SK-N-SH treated with all-trans-retinoic acid at 6 μM for 48 hours (cell line): Measurements from ENCODE around the gene SMAP1.

Experiments used
- ATAC-seq: fragments of 200-7000 bp; cut with Tn5 transposase; 3 replicates; pipeline ENCODE4 v1.9.1; 2020; ENCODE audit warnings: mild to moderate bottlenecking, moderate library complexity
- ARNTL ChIP-seq: fragments of 450-650 bp; formaldehyde crosslinking; IDR thresholded peaks from 2 replicates; pipeline ENCODE4 v1.5.0; 2020; ENCODE audit warnings: low read depth, mild to moderate bottlenecking, moderate library complexity, borderline replicate concordance
- CSDC2 ChIP-seq: fragments of 250-450 bp; sonication (Bioruptor Pico); IDR thresholded peaks from 2 replicates; pipeline ENCODE4 v1.5.0; 2020; ENCODE audit warnings: mild to moderate bottlenecking, moderate library complexity
- ESRRG ChIP-seq: fragments of 250-450 bp; sonication (Bioruptor Pico); IDR thresholded peaks from 2 replicates; pipeline ENCODE4 v1.6.1; 2021; ENCODE audit warnings: mild to moderate bottlenecking
- GLIS3 ChIP-seq: fragments of 250-450 bp; sonication (Bioruptor Pico); IDR thresholded peaks from 2 replicates; pipeline ENCODE4 v1.5.0; 2020; ENCODE audit warnings: mild to moderate bottlenecking, moderate library complexity
- ISL1 ChIP-seq: fragments of 250-450 bp; sonication (Bioruptor Pico); IDR thresholded peaks from 2 replicates; pipeline ENCODE4 v2.1.2; 2022; ENCODE audit warnings: mild to moderate bottlenecking, moderate library complexity
- OSR1 ChIP-seq: fragments of 250-450 bp; sonication (Bioruptor Pico); IDR thresholded peaks from 2 replicates; pipeline ENCODE4 v1.8.0; 2022; ENCODE audit warnings: moderate library complexity, mild to moderate bottlenecking, inconsistent platforms
- RARB ChIP-seq: fragments of 250-450 bp; sonication (Bioruptor Pico); IDR thresholded peaks from 2 replicates; pipeline ENCODE4 v1.8.0; 2021; ENCODE audit warnings: mild to moderate bottlenecking, moderate library complexity
- SNAI2 ChIP-seq: fragments of 250-450 bp; sonication (Bioruptor Pico); IDR thresholded peaks from 2 replicates; pipeline ENCODE4 v1.5.0; 2020; ENCODE audit warnings: mild to moderate bottlenecking, moderate library complexity
- TCF4 ChIP-seq: fragments of 250-450 bp; sonication (Bioruptor Pico); IDR thresholded peaks from 2 replicates; pipeline ENCODE4 v1.8.0; 2021; ENCODE audit warnings: mild to moderate bottlenecking, moderate library complexity, borderline replicate concordance
- ZC3H10 ChIP-seq: fragments of 250-450 bp; sonication (Bioruptor Pico); IDR thresholded peaks from 2 replicates; pipeline ENCODE4 v1.5.1; 2021; ENCODE audit warnings: mild to moderate bottlenecking, moderate library complexity
- ZFP30 ChIP-seq: fragments of 450-650 bp; formaldehyde crosslinking; IDR thresholded peaks from 2 replicates; pipeline ENCODE4 v1.5.0; 2022; ENCODE audit warnings: mild to moderate bottlenecking, moderate library complexity
- ZNF565 ChIP-seq: fragments of 450-650 bp; formaldehyde crosslinking; conservative IDR thresholded peaks from 2 replicates; pipeline ENCODE4 v1.5.0; 2020; ENCODE audit warnings: low read depth, mild to moderate bottlenecking, moderate library complexity
- ZNF70 ChIP-seq: fragments of 450-650 bp; formaldehyde crosslinking; IDR thresholded peaks from 2 replicates; pipeline ENCODE4 v1.5.0; 2020; ENCODE audit warnings: mild to moderate bottlenecking, moderate library complexity
- ZNF8 ChIP-seq: fragments of 450-650 bp; formaldehyde crosslinking; IDR thresholded peaks from 2 replicates; pipeline ENCODE4 v1.5.0; 2020; ENCODE audit warnings: mild to moderate bottlenecking, moderate library complexity
- TF ChIP-seq, protein P1 (sequence below): fragments of 250-450 bp; sonication (Bioruptor Pico); IDR thresholded peaks from 2 replicates; pipeline ENCODE4 v1.5.1; 2020; ENCODE audit warnings: low read depth, mild to moderate bottlenecking, moderate library complexity
- TF ChIP-seq, protein P2 (sequence below): fragments of 250-450 bp; sonication (Bioruptor Pico); IDR thresholded peaks from 2 replicates; pipeline ENCODE4 v1.5.1; 2021; ENCODE audit warnings: mild to moderate bottlenecking, moderate library complexity
- TF ChIP-seq, protein P3 (sequence below): fragments of 250-450 bp; sonication (Bioruptor Pico); IDR thresholded peaks from 2 replicates; pipeline ENCODE4 v1.8.0; 2021; ENCODE audit warnings: low read depth, mild to moderate bottlenecking, moderate library complexity, borderline replicate concordance
- TF ChIP-seq, protein P4 (sequence below): fragments of 250-450 bp; sonication (Bioruptor Pico); IDR thresholded peaks from 2 replicates; pipeline ENCODE4 v1.5.0; 2020; ENCODE audit warnings: mild to moderate bottlenecking, moderate library complexity
- TF ChIP-seq, protein P5 (sequence below): fragments of 250-450 bp; sonication (Bioruptor Pico); IDR thresholded peaks from 2 replicates; pipeline ENCODE4 v1.8.0; 2020; ENCODE audit warnings: mild to moderate bottlenecking, moderate library complexity, borderline replicate concordance

Gene SMAP1

DNA sequence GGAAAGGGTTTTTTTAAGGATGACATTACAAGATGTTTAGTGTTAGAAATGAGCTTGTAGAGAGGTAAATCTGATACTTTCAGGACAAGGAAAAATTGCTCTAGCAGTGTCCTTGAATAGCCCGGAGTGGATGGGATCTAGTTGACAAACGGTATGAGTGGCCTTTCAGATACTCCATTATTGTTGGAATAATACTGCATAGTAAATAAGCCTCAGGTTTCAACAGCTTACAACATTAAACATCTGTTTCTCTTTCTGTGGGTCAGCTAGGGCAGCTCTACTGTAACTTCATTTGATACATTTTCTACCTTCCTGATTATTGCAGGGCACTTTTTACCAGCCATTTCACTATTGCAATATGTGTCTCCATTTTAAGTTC, 171.2 kb downstream of the SMAP1 start (continued):
- TF ChIP-seq RARB (CRISPR knock-in tag): no peak
- TF ChIP-seq ZFP30 (CRISPR knock-in tag): no peak
- no peak for TF ChIP-seq SNAI2 (CRISPR knock-in tag)
- no peak for TF ChIP-seq CSDC2
- no peak for TF ChIP-seq ZNF565
- no peak for TF ChIP-seq ESRRG (CRISPR knock-in tag)

DNA sequence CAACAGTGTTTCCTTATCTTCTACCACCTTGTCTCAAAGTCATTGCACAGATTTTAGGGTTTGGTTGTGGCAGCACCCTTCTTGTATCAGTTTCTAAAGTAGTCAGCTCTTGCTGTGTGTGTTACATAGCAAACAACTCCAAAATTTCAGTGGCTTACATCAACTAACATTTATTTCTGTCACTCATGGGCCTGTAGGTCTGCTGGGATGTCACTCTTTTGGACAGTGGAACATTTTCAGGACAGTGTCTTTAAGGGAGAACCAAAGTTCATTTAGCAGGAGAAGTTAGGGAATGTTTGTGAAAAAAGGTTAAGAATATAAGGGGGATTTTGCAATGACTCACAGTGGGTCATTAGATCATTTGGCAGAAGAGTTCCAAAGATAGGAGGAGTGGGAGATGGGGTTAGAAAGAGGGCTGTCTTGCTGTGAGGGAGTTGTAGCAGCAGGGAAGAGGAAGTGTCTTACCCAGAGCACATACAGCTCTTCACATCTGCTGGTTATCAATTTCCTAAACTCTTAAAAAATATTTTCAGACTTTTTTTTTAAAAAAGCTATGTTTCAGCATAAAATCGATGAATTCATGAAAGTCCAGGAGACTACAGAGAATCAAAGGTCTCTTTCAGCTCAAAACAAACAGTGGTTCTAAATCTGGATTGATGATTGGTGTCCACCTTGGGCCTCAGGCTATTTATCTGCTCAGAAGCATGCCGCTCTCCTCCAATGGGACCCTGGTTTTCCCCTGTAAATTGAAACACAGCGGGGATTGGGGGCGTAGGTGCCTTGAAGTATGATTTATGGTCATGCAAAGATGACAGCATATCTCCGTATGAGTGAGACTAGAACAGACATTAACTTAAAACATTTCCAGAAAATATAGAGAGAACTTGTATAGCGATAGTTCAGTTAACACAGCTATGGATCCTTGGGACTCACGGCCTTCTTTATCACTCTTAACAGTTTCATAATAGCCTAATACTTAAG, 171.9 kb downstream of the SMAP1 start:
- TF ChIP-seq ISL1 (CRISPR knock-in tag) (no peak), ZFP30 (CRISPR knock-in tag) (no peak), ZNF8 (no peak), ZNF565 (no peak), ZC3H10 (CRISPR knock-in tag) (no peak), CSDC2 (no peak), ARNTL (CRISPR knock-in tag) (no peak), OSR1 (CRISPR knock-in tag) (no peak), ZNF70 (CRISPR knock-in tag) (no peak)
- TF ChIP-seq, protein P1, sequence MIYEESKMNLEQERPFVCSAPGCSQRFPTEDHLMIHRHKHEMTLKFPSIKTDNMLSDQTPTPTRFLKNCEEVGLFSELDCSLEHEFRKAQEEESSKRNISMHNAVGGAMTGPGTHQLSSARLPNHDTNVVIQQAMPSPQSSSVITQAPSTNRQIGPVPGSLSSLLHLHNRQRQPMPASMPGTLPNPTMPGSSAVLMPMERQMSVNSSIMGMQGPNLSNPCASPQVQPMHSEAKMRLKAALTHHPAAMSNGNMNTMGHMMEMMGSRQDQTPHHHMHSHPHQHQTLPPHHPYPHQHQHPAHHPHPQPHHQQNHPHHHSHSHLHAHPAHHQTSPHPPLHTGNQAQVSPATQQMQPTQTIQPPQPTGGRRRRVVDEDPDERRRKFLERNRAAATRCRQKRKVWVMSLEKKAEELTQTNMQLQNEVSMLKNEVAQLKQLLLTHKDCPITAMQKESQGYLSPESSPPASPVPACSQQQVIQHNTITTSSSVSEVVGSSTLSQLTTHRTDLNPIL (CRISPR knock-in tag): no peak
- TF ChIP-seq, protein P2, sequence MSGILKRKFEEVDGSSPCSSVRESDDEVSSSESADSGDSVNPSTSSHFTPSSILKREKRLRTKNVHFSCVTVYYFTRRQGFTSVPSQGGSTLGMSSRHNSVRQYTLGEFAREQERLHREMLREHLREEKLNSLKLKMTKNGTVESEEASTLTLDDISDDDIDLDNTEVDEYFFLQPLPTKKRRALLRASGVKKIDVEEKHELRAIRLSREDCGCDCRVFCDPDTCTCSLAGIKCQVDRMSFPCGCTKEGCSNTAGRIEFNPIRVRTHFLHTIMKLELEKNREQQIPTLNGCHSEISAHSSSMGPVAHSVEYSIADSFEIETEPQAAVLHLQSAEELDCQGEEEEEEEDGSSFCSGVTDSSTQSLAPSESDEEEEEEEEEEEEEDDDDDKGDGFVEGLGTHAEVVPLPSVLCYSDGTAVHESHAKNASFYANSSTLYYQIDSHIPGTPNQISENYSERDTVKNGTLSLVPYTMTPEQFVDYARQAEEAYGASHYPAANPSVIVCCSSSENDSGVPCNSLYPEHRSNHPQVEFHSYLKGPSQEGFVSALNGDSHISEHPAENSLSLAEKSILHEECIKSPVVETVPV (CRISPR knock-in tag): no peak
- TF ChIP-seq, protein P3, sequence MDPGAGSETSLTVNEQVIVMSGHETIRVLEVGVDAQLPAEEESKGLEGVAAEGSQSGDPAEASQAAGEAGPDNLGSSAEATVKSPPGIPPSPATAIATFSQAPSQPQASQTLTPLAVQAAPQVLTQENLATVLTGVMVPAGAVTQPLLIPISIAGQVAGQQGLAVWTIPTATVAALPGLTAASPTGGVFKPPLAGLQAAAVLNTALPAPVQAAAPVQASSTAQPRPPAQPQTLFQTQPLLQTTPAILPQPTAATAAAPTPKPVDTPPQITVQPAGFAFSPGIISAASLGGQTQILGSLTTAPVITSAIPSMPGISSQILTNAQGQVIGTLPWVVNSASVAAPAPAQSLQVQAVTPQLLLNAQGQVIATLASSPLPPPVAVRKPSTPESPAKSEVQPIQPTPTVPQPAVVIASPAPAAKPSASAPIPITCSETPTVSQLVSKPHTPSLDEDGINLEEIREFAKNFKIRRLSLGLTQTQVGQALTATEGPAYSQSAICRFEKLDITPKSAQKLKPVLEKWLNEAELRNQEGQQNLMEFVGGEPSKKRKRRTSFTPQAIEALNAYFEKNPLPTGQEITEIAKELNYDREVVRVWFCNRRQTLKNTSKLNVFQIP: no peak
- no peak for ATAC-seq

DNA sequence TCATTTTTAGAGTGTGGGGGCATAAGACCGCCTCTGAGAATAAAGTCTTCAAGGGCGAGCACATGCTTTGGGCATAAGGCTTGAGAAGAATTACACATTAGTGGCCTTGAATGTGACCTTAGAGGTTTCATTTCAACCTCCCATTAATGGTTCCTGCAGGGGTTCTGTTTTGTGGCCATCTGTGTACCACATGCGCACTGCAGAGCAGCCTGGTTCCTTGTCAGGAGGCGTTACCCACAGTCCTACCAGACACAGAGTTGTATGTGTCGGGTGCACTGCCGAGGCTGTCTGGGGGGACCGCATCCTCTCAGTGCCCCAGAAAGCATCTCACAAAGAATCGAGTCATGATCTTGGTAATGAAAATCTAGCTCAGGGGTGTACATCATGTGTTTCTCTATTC, 173.4 kb downstream of the SMAP1 start:
- TF ChIP-seq TCF4 (CRISPR knock-in tag): peak; percentile 69; the same call in 1 of the 2 replicates
- no peak for TF ChIP-seq ISL1 (CRISPR knock-in tag)
- TF ChIP-seq, all 23 proteins: peak for 1
- no peak; the same call in 2 of the 3 replicates for ATAC-seq

DNA sequence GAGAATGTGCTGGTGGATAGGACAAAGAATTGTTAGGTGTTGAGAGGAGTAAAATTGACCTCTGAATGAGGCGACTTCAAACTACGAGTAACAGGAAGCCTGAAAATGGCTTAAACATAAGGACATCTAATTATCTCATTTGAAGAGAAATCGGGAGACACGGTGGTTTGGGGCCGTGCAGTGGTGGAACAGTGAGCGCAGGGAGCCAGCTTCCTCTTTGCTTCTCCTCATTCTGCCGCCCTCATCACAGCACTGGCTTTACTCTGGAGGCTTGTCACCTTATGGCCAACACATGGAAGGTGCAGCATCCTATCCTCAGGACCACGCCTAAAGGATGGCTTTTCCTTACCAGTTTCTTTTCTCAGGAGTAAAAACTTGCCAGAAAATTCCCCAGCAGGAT, 174.9 kb downstream of the SMAP1 start:
- no peak for TF ChIP-seq ZNF70 (CRISPR knock-in tag)
- TF ChIP-seq, protein P2 (CRISPR knock-in tag): no peak
- TF ChIP-seq CSDC2: no peak
- no peak for TF ChIP-seq RARB (CRISPR knock-in tag)
- no peak for TF ChIP-seq ISL1 (CRISPR knock-in tag)
- TF ChIP-seq, protein P4, sequence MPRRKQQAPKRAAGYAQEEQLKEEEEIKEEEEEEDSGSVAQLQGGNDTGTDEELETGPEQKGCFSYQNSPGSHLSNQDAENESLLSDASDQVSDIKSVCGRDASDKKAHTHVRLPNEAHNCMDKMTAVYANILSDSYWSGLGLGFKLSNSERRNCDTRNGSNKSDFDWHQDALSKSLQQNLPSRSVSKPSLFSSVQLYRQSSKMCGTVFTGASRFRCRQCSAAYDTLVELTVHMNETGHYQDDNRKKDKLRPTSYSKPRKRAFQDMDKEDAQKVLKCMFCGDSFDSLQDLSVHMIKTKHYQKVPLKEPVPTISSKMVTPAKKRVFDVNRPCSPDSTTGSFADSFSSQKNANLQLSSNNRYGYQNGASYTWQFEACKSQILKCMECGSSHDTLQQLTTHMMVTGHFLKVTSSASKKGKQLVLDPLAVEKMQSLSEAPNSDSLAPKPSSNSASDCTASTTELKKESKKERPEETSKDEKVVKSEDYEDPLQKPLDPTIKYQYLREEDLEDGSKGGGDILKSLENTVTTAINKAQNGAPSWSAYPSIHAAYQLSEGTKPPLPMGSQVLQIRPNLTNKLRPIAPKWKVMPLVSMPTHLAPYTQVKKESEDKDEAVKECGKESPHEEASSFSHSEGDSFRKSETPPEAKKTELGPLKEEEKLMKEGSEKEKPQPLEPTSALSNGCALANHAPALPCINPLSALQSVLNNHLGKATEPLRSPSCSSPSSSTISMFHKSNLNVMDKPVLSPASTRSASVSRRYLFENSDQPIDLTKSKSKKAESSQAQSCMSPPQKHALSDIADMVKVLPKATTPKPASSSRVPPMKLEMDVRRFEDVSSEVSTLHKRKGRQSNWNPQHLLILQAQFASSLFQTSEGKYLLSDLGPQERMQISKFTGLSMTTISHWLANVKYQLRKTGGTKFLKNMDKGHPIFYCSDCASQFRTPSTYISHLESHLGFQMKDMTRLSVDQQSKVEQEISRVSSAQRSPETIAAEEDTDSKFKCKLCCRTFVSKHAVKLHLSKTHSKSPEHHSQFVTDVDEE: no peak
- TF ChIP-seq ZNF8: no peak
- TF ChIP-seq, protein P5, sequence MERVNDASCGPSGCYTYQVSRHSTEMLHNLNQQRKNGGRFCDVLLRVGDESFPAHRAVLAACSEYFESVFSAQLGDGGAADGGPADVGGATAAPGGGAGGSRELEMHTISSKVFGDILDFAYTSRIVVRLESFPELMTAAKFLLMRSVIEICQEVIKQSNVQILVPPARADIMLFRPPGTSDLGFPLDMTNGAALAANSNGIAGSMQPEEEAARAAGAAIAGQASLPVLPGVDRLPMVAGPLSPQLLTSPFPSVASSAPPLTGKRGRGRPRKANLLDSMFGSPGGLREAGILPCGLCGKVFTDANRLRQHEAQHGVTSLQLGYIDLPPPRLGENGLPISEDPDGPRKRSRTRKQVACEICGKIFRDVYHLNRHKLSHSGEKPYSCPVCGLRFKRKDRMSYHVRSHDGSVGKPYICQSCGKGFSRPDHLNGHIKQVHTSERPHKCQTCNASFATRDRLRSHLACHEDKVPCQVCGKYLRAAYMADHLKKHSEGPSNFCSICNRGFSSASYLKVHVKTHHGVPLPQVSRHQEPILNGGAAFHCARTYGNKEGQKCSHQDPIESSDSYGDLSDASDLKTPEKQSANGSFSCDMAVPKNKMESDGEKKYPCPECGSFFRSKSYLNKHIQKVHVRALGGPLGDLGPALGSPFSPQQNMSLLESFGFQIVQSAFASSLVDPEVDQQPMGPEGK (CRISPR knock-in tag): no peak
- TF ChIP-seq GLIS3 (CRISPR knock-in tag): no peak
- TF ChIP-seq ZFP30 (CRISPR knock-in tag): no peak
- TF ChIP-seq, all 23 proteins: peak for 0
- no peak for ATAC-seq
